Activated CD4-positive, alpha-beta memory T cell treated with anti-CD3 and anti-CD28 coated beads for 36 hours (primary cell): ENCODE data around the gene CEP85L. TPM values are rescaled to one million over a fixed set of nuclear protein-coding genes. Genes with fewer than 3 reads are reported as not detected.

Experiments
- CTCF ChIA-PET: fragments of 350-600 bp; sonication (Branson Sonifier 250); formaldehyde crosslinking; loops from one replicate; lab custom pipeline; 2021; ENCODE audit warnings: antibody characterized with exemption, inconsistent platforms; lab: Charles Lee
- POLR2A ChIA-PET: fragments of 350-600 bp; sonication (Branson Sonifier 250); formaldehyde crosslinking; loops from one replicate; lab custom pipeline; 2021; ENCODE audit warnings: antibody characterized with exemption; lab: Charles Lee
- DNase-seq: peaks from one replicate; pipeline ENCODE4 v3.0.0-alpha.2; 2020
- H3K27ac Mint-ChIP-seq: one replicate; pipeline ENCODE4 v1.8.0; 2021; ENCODE audit warnings: mixed read lengths
- H3K27me3 Mint-ChIP-seq: one replicate; pipeline ENCODE4 v1.8.0; 2021; ENCODE audit warnings: mixed read lengths
- H3K36me3 Mint-ChIP-seq: one replicate; pipeline ENCODE4 v1.8.0; 2021; ENCODE audit warnings: mixed read lengths
- H3K4me1 Mint-ChIP-seq: one replicate; pipeline ENCODE4 v1.8.0; 2021; ENCODE audit warnings: low read depth, mixed read lengths
- H3K4me3 Mint-ChIP-seq: one replicate; pipeline ENCODE4 v1.8.0; 2021; ENCODE audit warnings: mild to moderate bottlenecking, mixed read lengths
- H3K9me3 Mint-ChIP-seq: one replicate; pipeline ENCODE4 v1.8.0; 2021; ENCODE audit warnings: mixed read lengths
- intact Hi-C: fragments of 100-400 bp; cut with micrococcal nuclease; formaldehyde crosslinking; loops from one replicate; pipeline ENCODE4 v1.15.1; 2023
- total RNA-seq, 2 experiments: library from RNA; stranded (reverse); gene quantifications; one replicate each; pipeline ENCODE4 v1.2.3, GENCODE V29; 2021

Gene CEP85L
- total RNA-seq, 2 experiments from 2014 or later = 21.1 to 23.3 TPM

- CTCF ChIA-PET = no interaction called here
- intact Hi-C loops = no loop called here
- peaks cover 43% of the 10 kb centered on the region for H3K36me3 Mint-ChIP-seq
Observed at GRCh38 chr6:118504611-118505010, 146.8 kb downstream of the CEP85L start.

DNA sequence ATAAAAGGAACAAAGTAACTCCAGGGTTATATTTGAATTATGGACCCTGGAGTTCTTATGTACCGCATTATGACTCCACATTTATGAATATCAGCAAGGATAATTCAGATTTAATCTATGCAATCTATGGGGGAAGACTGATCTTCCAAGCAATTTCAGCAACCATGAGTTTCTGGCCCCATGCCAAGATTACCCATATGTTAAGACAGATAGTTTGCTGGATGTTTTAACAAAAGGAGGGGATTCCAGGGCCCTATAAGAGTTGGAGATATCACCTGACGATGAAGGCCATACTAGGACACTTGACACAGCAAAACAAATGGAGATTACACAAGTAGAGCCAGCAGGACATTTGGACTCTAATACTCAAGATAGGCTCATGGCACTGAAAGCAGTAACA lies 149.2 kb downstream of the CEP85L start:
- Mint-ChIP-seq H3K9me3 (no peaks in the 10 kb centered on the region), H3K27me3 (no peaks in the 10 kb centered on the region), H3K4me3 (no peak overlapping the region), H3K4me1 (peaks cover 8% of the 10 kb centered on the region), H3K36me3 (peaks cover 43% of the 10 kb centered on the region), H3K27ac (no peak overlapping the region)
- POLR2A ChIA-PET = no interaction called here
- intact Hi-C loops = no loop called here
- CTCF ChIA-PET = no interaction called here
- no peak for DNase-seq

More at GRCh38 chr6:118504611-118505010, 146.8 kb downstream of the CEP85L start:
- Mint-ChIP-seq H3K27ac (no peak overlapping the region), H3K27me3 (no peaks in the 10 kb centered on the region), H3K4me3 (no peak overlapping the region), H3K9me3 (no peaks in the 10 kb centered on the region), H3K4me1 (peaks cover 12% of the 10 kb centered on the region)
- DNase-seq = no peak
- POLR2A ChIA-PET = no interaction called here

- CTCF ChIA-PET = no interaction called here
- POLR2A ChIA-PET = no interaction called here
- no peak for DNase-seq
- H3K4me3 Mint-ChIP-seq = no peak overlapping the region
- peaks cover 43% of the 10 kb centered on the region for H3K36me3 Mint-ChIP-seq
- intact Hi-C loops = no loop called here
- H3K9me3 Mint-ChIP-seq = no peaks in the 10 kb centered on the region
- H3K27me3 Mint-ChIP-seq = no peaks in the 10 kb centered on the region
- H3K4me1 Mint-ChIP-seq = peaks cover 5% of the 10 kb centered on the region
- no peak overlapping the region for H3K27ac Mint-ChIP-seq
Observed at GRCh38 chr6:118501765-118502164, 149.6 kb downstream of the CEP85L start.

DNA sequence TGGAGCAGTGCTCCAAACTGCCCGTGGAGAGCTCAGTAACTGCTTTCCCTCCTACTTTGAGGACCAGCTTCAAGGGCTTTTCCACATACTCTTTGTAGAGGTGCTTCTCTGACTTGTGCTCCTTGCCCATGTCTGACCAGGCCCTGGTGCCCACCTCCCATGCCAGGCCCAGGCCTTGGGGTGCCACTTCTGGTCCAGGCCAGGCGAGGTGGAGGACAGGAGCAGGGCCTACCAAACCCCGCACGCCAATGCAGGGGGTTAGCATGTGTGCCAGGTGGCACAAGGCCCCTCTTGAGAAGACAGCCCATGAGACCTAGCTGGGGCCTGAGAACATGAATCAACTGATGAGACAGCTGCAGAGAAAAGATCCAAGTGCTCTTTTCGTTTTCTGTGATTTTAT lies 150.3 kb downstream of the CEP85L start:
- CTCF ChIA-PET = no interaction called here

GRCh38 chr6:118500130-118501015 lies 151.0 kb downstream of the CEP85L start:
- CTCF ChIA-PET = no interaction called here
- Mint-ChIP-seq H3K27ac (no peak overlapping the region), H3K27me3 (no peaks in the 10 kb centered on the region), H3K9me3 (no peaks in the 10 kb centered on the region), H3K4me1 (peaks cover 6% of the 10 kb centered on the region), H3K36me3 (peaks cover 47% of the 10 kb centered on the region), H3K4me3 (no peak overlapping the region)
- no peak for DNase-seq
- POLR2A ChIA-PET = no interaction called here
- intact Hi-C loops = no loop called here

More for the DNA sequence above, 150.3 kb downstream of the CEP85L start:
- H3K27ac Mint-ChIP-seq = no peak overlapping the region
- H3K4me3 Mint-ChIP-seq = no peak overlapping the region
- H3K9me3 Mint-ChIP-seq = no peaks in the 10 kb centered on the region
- POLR2A ChIA-PET = no interaction called here
- intact Hi-C loops = no loop called here
- H3K4me1 Mint-ChIP-seq = peaks cover 3% of the 10 kb centered on the region
- H3K27me3 Mint-ChIP-seq = no peaks in the 10 kb centered on the region
- no peak for DNase-seq
- peaks cover 44% of the 10 kb centered on the region for H3K36me3 Mint-ChIP-seq

DNA sequence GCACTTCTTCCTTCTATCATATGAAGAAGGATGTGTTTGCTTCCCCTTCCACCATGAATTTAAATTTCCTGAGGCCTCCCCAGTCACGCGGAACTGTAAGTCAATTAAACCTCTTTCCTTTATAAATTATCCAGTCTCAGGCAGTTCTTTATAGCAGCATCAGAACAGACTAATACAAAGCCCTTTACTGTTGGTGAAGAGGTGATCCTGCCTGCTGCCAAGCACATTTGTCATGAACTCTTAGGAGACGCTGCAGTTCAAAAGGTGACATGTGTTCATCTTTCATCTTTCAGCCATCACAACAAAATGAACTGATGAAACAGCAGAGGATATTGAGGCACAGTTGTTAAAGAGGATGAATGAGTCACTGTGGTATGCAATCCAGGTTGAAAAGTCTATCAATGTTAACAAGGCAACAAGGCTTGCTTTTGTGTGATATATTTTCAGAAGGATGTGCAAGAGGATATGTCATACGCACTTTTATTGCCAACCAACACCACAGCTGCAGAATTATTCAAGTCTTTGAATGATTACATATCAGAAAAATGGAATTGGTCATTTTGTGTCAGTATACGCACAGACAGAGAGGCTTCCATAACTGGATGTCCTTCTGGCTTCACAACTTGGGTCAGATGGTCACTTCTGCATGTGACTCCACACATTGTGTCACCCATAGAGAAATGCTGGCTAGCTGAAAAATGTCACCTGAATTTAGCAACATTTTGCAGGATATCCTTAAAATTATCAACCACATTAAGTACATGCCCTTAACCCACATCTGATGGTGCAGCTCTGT lies 155.7 kb downstream of the CEP85L start:
- DNase-seq = no peak
- CTCF ChIA-PET = no interaction called here
- H3K4me3 Mint-ChIP-seq = no peak overlapping the region
- POLR2A ChIA-PET = no interaction called here
- no peak overlapping the region for H3K27ac Mint-ChIP-seq
- intact Hi-C loops = no loop called here
- peaks cover 7% of the 10 kb centered on the region for H3K4me1 Mint-ChIP-seq
- H3K27me3 Mint-ChIP-seq = no peaks in the 10 kb centered on the region
- peaks cover 48% of the 10 kb centered on the region for H3K36me3 Mint-ChIP-seq
- H3K9me3 Mint-ChIP-seq = no peaks in the 10 kb centered on the region

DNA sequence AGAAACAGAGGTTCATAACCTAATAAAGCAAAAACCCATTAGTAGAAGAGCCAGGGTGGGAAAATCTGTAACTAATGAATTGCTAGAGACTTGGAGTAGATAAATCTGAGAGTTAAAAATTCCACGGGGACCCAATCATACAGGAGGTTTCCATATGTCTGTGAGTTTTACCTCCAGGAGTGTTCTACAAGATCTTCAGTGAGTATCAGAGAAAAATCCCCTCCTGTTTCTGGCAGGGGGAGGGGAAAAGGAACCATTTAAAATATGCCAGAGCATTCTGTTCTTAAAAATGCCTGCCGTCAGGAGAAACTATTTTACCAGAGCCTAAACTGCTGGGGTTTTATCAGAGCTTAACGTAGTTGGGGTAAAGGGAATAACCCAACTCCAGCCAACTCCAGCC lies 157.3 kb downstream of the CEP85L start:
- H3K27ac Mint-ChIP-seq = no peak overlapping the region
- ChIA-PET POLR2A (no interaction called here), CTCF (no interaction called here)
- intact Hi-C loops = no loop called here
- no peaks in the 10 kb centered on the region for H3K27me3 Mint-ChIP-seq
- H3K4me1 Mint-ChIP-seq = peaks cover 15% of the 10 kb centered on the region
- H3K4me3 Mint-ChIP-seq = no peak overlapping the region
- peaks cover 14% of the 10 kb centered on the region for H3K9me3 Mint-ChIP-seq
- peaks cover 59% of the 10 kb centered on the region for H3K36me3 Mint-ChIP-seq
- DNase-seq = no peak

- ChIA-PET CTCF (no interaction called here), POLR2A (no interaction called here)
- no peak for DNase-seq
- Mint-ChIP-seq H3K27me3 (no peaks in the 10 kb centered on the region), H3K27ac (no peak overlapping the region), H3K36me3 (peaks cover 77% of the 10 kb centered on the region), H3K4me1 (peaks cover 23% of the 10 kb centered on the region), H3K4me3 (no peak overlapping the region), H3K9me3 (peaks cover 24% of the 10 kb centered on the region)
- intact Hi-C loops = loop anchor here (5.0 to 10.0 kb wide), 4 partner anchors 47 to 585 kb away; partner anchors contain the start of gene FAM184A
Observed at GRCh38 chr6:118489990-118490389, 161.4 kb downstream of the CEP85L start.

DNA sequence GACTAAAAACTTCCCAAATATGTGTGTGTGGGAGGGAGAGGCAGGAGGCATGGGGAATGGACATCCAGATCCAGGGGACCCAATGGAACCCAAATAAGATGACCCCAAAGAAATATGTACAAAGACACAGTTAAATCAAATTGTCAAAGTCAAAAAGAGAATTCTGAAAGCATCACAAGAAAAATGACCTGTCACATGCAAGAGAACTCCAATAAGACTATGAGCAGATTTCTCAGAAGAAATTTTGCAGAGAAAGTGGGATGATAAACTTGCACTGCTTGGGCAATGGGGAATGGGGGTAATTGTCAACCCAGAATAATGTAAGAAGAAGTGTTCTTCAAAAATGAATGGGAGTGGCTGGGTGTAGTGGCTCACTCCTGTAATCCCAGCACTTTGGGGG lies 162.8 kb downstream of the CEP85L start:
- Mint-ChIP-seq H3K4me3 (no peak overlapping the region), H3K4me1 (peaks cover 23% of the 10 kb centered on the region), H3K9me3 (peaks cover 24% of the 10 kb centered on the region), H3K36me3 (peaks cover 68% of the 10 kb centered on the region), H3K27me3 (no peaks in the 10 kb centered on the region), H3K27ac (no peak overlapping the region)
- POLR2A ChIA-PET = no interaction called here
- no peak for DNase-seq
- CTCF ChIA-PET = interaction anchor here (0.8 kb wide), 1 partner anchor 103 kb away, joined by 5 read pairs; no protein-coding TSS in a partner anchor
- intact Hi-C loops = loop anchor here (5.0 to 10.0 kb wide), 4 partner anchors 49 to 586 kb away; partner anchors contain the start of gene FAM184A

- Mint-ChIP-seq H3K4me1 (peaks cover 23% of the 10 kb centered on the region), H3K27me3 (no peaks in the 10 kb centered on the region), H3K27ac (no peak overlapping the region), H3K9me3 (peaks cover 24% of the 10 kb centered on the region), H3K36me3 (peaks cover 53% of the 10 kb centered on the region), H3K4me3 (no peak overlapping the region)
- CTCF ChIA-PET = no interaction called here
- POLR2A ChIA-PET = no interaction called here
- intact Hi-C loops = loop anchor here (1.0 to 10.0 kb wide), 5 partner anchors 19 to 589 kb away; partner anchors contain the start of gene FAM184A
- DNase-seq = peak; percentile 18
Observed at GRCh38 chr6:118485601-118486550, 165.5 kb downstream of the CEP85L start.

DNA sequence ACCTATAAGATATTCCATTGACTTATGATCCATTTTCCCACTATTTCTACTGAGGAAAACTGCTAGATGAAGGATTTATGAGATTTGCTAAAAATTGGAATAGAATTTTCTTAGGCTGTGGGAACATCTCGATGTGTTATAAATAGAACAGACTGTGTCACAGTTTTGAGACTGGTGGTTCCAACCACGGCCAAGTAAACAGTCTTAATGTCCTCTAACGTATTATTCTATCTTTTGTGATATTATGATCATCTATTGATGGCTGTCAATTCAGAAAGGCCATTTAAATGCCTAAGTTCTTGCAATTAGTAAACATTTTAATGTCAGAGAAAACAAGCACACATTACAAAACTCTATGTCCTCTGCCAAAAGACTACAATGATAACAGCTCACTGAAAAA lies 174.8 kb downstream of the CEP85L start:
- ChIA-PET CTCF (no interaction called here), POLR2A (no interaction called here)
- Mint-ChIP-seq H3K9me3 (no peaks in the 10 kb centered on the region), H3K4me1 (no peaks in the 10 kb centered on the region), H3K27me3 (no peaks in the 10 kb centered on the region), H3K36me3 (peaks cover 8% of the 10 kb centered on the region), H3K27ac (no peak overlapping the region), H3K4me3 (no peak overlapping the region)
- DNase-seq = no peak
- intact Hi-C loops = no loop called here
